HT-29 (cell line): ENCODE data around the gene ZRANB1. TPM values are rescaled to one million over a fixed set of nuclear protein-coding genes. Genes with fewer than 3 reads are reported as not detected.

Experiments
- DNase-seq: peaks from one replicate; pipeline ENCODE4 v3.0.0-alpha.2; 2015; ENCODE audit warnings: low spot score
- total RNA-seq: library from RNA; depleted of rRNA; stranded (reverse); fragments of >200 nt; shearing (Covaris generic); gene quantifications from 2 replicates; pipeline ENCODE4 v1.2.3, GENCODE V29; 2014

Gene ZRANB1
- total RNA-seq, 1 experiment from 2014 or later, result 8.1 TPM

DNA sequence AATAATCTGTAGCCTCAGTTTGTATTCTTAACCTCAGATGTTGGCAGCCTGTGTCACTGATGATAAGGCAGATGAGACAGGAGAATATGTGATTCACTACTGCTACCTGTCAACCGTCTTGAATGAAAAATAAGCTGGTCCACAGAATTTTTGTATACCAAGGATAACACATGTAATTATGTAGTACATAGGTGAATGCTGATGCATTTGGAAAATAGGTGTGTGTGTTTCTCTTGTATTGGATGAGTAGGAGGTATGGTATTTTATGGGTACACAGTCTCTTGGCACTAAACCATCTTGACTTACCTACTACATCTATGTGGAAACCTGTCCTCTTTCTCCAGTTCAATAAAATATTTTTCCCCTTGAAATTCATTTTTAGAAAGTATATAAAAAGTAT is 20.7 kb upstream of the ZRANB1 start:
- DNase-seq, result no peak

- DNase-seq, result no peak
Measured at GRCh38 chr10:124923684-124924083, 18.2 kb upstream of the ZRANB1 start.

DNA sequence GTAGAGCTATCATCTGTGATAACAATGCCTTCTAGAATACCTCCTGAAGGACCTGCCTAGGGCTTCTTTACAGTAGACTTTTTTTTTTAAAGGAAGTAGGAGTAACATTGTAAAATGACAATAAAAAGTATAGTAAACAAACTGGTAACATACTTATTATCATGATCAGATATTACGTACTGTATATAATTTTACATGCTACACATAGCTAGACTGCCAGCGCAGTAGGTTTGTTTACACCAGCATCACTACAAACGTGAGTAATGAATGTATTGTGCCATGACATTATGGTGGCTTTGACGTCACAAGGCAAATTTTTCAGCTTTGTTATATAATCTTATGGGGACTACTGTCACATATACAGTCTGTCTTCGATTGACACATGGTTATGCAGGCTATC is 15.4 kb upstream of the ZRANB1 start:
- no peak for DNase-seq

- DNase-seq, result no peak
Measured at GRCh38 chr10:124928087-124928486, 13.8 kb upstream of the ZRANB1 start.

DNA sequence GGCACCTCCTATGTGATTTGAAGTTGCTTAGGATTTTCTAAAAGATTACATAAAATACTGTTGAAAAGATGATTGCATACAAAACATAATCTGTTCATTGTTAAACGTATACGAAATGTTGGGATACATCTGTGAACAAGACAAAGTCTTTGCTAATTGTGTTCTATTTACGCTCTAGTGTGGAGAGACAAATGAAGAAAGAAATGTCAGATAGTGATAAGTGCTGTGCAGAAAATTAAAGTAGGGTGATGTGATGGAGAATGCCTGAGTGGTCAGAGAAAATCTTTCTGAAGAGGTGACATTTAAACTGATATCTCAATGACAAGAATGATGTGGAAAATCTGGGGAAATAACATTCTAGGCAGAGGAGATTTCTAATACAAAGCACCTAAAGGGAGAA is 13.4 kb upstream of the ZRANB1 start:
- no peak for DNase-seq

GRCh38 chr10:124935946-124936345 is 6.0 kb upstream of the ZRANB1 start:
- DNase-seq, result no peak

DNA sequence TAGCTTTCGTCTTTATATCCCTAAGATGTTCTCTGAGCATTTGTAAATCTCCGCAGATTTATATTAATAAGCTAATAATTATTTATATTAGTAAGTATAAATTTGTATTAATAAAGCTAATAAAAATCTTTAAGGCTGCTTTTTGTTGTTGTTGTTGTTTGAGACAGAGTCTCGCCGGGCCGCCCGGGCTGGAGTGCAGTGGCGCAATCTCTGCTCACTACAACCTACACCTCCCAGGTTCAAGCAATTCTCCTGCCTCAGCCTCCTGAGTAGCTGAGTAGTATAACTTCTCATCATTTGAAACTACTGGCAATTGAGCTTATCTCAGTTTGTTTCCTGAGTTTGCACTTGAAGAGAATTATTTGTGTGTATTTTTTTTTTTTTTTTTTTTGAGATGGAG is 5.1 kb upstream of the ZRANB1 start:
- DNase-seq, result no peak

DNA sequence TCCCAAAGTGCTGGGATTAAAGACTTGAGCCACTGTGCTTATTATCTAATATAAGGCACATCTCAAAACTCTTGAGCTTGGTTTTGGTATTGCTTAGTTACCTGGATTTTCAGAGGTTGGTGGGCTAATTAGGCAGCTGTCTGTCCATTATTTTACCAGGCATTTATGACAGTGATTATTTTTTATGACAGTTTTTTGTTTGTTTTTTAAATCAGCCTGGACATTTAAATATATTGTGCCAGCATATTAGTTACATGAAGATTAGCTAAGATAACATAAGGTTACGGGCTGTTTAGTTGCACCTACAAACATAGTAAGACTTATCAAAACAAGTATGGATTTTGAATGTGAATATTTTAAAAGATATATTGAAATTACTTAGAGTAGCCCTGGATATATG is 2.6 kb upstream of the ZRANB1 start:
- no peak for DNase-seq

- no peak for DNase-seq
Measured at GRCh38 chr10:124942317-124943169, 620 bp downstream of the ZRANB1 start.

- DNase-seq, result no peak
Measured at GRCh38 chr10:124943301-124944092, 1.6 kb downstream of the ZRANB1 start.

- DNase-seq, result no peak
Measured at GRCh38 chr10:124944982-124945381, 3.1 kb downstream of the ZRANB1 start.

- DNase-seq, result no peak
Measured at GRCh38 chr10:124946945-124947344, 5.0 kb downstream of the ZRANB1 start.

DNA sequence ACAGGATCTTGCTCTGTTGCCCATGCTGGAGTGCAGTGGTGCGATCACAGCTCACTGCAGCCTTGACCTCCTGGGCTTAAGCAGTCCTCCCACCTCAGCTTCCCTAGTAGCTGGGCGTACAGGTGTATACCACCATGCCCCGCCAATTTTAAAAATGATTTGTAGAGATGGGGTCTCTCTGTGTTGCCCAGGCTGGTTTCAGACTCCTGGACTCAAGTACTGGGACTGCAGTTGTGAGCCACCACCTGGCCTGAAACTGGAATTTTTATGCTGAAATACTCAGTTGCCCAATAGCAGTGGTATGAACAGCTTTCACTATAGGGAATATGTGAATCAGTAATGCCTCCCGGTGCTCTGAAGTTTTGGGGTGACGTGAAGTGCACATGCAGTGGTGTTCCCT is 7.6 kb downstream of the ZRANB1 start:
- DNase-seq, result no peak

DNA sequence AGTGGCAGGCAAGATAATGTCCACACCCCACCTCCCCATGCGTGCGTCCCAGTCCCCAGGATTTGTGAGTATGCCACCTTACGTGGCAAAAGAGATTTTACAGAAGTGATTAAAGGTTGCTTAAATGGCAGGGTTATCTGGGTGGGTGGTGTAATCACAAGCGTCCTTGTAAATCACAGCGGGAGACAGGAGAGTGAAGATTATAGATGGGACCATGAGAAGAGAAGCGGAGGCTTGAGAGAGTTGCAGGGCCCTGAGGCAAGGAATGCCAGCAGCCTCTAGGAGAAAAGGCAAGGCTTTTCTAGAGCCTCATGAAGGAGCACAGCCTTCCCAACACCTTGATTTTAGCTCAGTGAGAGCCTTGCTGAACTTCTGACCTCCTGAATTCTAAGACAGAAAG is 10.2 kb downstream of the ZRANB1 start:
- no peak for DNase-seq

DNA sequence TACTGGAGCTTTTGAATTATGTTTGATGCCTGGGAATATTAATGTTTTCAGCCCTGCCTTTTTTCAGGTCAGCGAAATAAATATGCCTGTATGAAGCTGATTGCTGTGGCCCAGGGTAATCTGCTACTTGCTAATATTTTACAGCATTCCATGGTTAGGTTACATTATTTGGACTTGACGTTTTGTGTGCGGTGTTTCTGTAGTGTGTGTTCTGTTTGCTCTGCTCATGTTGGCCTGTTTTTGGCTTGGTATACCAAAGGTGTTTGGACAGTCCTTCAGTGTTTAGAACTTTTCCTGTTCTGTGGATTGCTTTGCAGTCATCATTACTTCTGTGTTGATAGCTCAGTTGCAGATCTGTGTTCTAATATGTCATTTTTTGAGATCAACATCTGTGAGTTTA is 11.5 kb downstream of the ZRANB1 start:
- no peak for DNase-seq

GRCh38 chr10:124955243-124955642 is 13.3 kb downstream of the ZRANB1 start:
- DNase-seq, result no peak

DNA sequence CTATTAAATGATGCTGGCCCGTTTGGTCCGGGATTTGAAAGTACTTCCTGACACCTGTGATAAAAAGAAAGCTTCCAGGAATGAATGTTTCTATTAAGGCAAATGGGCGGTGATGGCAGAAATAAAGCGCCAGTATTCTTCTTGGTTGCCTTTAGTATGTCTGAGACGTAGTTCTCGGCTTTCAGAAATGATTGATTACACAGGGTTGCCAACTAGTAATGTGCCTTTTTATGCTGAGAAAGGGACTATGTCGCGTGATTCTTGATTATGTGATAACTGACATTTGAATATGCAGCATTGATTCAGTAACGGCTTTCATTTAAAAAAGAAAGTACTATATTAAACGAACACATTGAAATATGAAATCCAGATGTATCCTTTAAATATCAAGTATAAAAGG is 13.9 kb downstream of the ZRANB1 start:
- DNase-seq, result no peak

- DNase-seq, result no peak
Measured at GRCh38 chr10:124956764-124957163, 14.8 kb downstream of the ZRANB1 start.

DNA sequence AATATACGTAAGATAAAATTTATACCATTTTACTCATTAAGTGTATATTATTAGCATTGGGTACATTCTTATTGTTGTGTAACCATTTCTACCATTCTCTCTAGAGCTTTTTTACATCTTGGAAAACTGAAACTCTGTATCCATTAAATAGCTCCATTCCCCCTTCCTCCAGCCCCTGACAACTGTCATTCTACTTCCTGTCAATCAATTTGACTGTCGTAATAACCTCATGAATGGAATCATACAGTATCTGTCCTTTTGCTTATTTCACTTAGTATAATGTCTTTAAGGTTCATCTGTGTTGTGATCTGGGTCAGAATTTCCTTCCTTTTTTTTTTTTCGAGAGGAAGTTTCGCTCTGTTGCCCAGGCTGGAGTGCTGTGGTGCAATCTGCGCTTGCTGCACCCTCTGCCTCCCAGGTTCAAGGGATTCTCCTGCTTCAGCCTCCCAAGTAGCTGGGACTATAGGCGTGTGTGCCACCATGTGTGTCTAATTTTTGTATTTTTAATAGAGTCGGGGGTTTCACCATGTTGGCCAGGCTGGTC is 15.6 kb downstream of the ZRANB1 start:
- no peak for DNase-seq

- DNase-seq, result no peak
Measured at GRCh38 chr10:124959564-124959963, 17.6 kb downstream of the ZRANB1 start.

DNA sequence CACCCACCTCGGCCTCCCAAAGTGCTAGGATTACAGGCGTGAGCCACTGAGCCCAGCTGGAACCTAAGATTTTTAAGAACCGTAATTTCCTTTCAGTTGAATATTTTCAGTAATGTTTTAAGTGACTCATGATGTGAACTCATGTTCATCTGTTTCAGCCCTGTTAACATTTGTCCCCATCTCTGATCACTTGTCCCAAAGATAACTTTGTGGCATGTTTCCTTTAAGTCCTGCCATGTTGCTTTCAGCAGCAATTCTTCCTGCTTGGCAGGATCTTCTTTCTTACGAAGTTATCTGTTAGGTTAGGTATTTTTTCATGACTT is 19.3 kb downstream of the ZRANB1 start:
- no peak for DNase-seq

- DNase-seq, result no peak
Measured at GRCh38 chr10:124962421-124962820, 20.5 kb downstream of the ZRANB1 start.
